Lung (tissue), 12 donors: ENCODE measurements around the gene CCDC9B. TPM values are rescaled to one million over a fixed set of nuclear protein-coding genes. Genes with fewer than 3 reads are reported as not detected.

Experiments used
- ATAC-seq: fragments of 200-7000 bp; cut with Tn5 transposase; one replicate; pipeline ENCODE4 v1.9.1; 2020; ENCODE audit warnings: moderate number of reproducible peaks; ENCODE audit not compliant: insufficient read depth, low FRiP score
- DNase-seq, 3 donors: peaks; one replicate each; pipeline ENCODE4 v3.0.0-alpha.2; 2013 to 2017
- H3K27ac ChIP-seq, 2 donors: one replicate each; pipeline ENCODE4 v1.5.1; 2013; ENCODE audit warnings: mild to moderate bottlenecking in 2 of 2, moderate library complexity in 2 of 2, control low read depth in 1 of 2, inconsistent platforms in 1 of 2, low read depth in 1 of 2, low read length in 1 of 2
- H3K27me3 ChIP-seq, 3 donors: one replicate each; pipeline ENCODE4 v1.5.1; 2013; ENCODE audit warnings: low read length in 2 of 3; ENCODE audit not compliant: control insufficient read depth in 3 of 3, insufficient read depth in 3 of 3
- H3K36me3 ChIP-seq, 4 donors: one replicate each; pipeline ENCODE4 v1.5.1; 2013; ENCODE audit warnings: low read length in 4 of 4, mild to moderate bottlenecking in 1 of 4, moderate library complexity in 1 of 4; ENCODE audit not compliant: control insufficient read depth in 4 of 4, insufficient read depth in 4 of 4
- H3K4me1 ChIP-seq, 5 donors: one replicate each; pipeline ENCODE4 v1.5.1; 2013; ENCODE audit warnings: low read length in 5 of 5, mild to moderate bottlenecking in 2 of 5, moderate library complexity in 1 of 5; ENCODE audit not compliant: control insufficient read depth in 5 of 5, insufficient read depth in 5 of 5
- H3K4me3 ChIP-seq: one replicate; pipeline ENCODE4 v1.5.1; 2013; ENCODE audit warnings: mild to moderate bottlenecking, control low read depth, moderate library complexity
- H3K9ac ChIP-seq, 2 donors: one replicate each; pipeline ENCODE4 v1.5.1; 2013; ENCODE audit warnings: low read length in 2 of 2, control low read depth in 1 of 2; ENCODE audit not compliant: insufficient read depth in 1 of 2
- H3K9me3 ChIP-seq, 4 donors: one replicate each; pipeline ENCODE4 v1.5.1; 2013; ENCODE audit warnings: low read length in 3 of 4, mild to moderate bottlenecking in 1 of 4, moderate library complexity in 1 of 4; ENCODE audit not compliant: control insufficient read depth in 4 of 4, insufficient read depth in 3 of 4
- CTCF ChIP-seq: IDR thresholded peaks from 2 replicates; pipeline ENCODE4 v1.5.1; 2012; ENCODE audit warnings: mild to moderate bottlenecking; ENCODE audit errors: control extremely low read depth, extremely low read depth
- WGBS, 2 donors: extraction: QIAGEN DNeasy Blood & Tissue Kit; methylation state at CpG; one replicate each; pipeline ENCODE4 v1.1.7; 2013; 5-methylcytosine and 5-hydroxymethylcytosine counted together
- polyA plus RNA-seq, 2 donors: library from polyadenylated mRNA; stranded (reverse); fragments of 200-250 nt; gene quantifications; one replicate each; pipeline ENCODE4 v1.2.1, GENCODE V29; 2013
- total RNA-seq, 2 donors: library from RNA; depleted of rRNA in 1 of 2; stranded (reverse); fragments of >200 nt in 1 of 2; gene quantifications; one replicate each; pipeline ENCODE4 v1.2.1, GENCODE V29; 2014 to 2021
- donor health status: control.
- donor health status: control.
- donor health status: Bipolar disorder and iron deficiency.
- donor health status: healthy.
- donor health status: DM: yes; HTN: yes; CAD: no.

The CCDC9B gene
- total and polyA plus RNA-seq, 4 donors: 4.4 to 42.1 (median 14.9) TPM

GRCh38 chr15:40287968-40288367, 52.8 kb downstream of the CCDC9B start:
- Histone ChIP-seq H3K36me3 (peaks cover 0 to 5% (median 1%) of the 10 kb centered on the region in 4 donors), H3K9me3 (peaks cover 0 to 2% (median 0%) of the 10 kb centered on the region in 4 donors), H3K9ac (no peak overlapping the region), H3K27me3 (peaks cover 0 to 24% (median 15%) of the 10 kb centered on the region in 3 donors), H3K4me1 (peaks cover 0 to 29% (median 11%) of the 10 kb centered on the region in 5 donors), H3K27ac (no peak overlapping the region), H3K4me3 (no peak overlapping the region)
- WGBS, 2 donors: 78 to 96% methylated on average over 4 of the region's 4 CpGs
- TF ChIP-seq CTCF: no peak
- DNase-seq (no peak), ATAC-seq (no peak)

- TF ChIP-seq CTCF: no peak
- Histone ChIP-seq H3K27me3 (peaks cover 0 to 24% (median 15%) of the 10 kb centered on the region in 3 donors), H3K9ac (no peak overlapping the region), H3K4me1 (peaks cover 0 to 33% (median 11%) of the 10 kb centered on the region in 5 donors), H3K36me3 (peaks cover 0 to 5% (median 1%) of the 10 kb centered on the region in 4 donors), H3K27ac (no peak overlapping the region), H3K9me3 (peaks cover 0 to 2% (median 0%) of the 10 kb centered on the region in 4 donors), H3K4me3 (no peak overlapping the region)
- ATAC-seq (no peak), DNase-seq (no peak)
- 89% methylated on average over 3 of the region's 3 CpGs for WGBS, 2 donors
Observed at GRCh38 chr15:40287505-40287904, 53.2 kb downstream of the CCDC9B start.

GRCh38 chr15:40286794-40287193, 53.9 kb downstream of the CCDC9B start:
- Histone ChIP-seq H3K27me3 (peaks cover 0 to 20% (median 12%) of the 10 kb centered on the region in 3 donors), H3K4me3 (no peak overlapping the region), H3K27ac (no peak overlapping the region), H3K9me3 (no peaks in the 10 kb centered on the region), H3K9ac (no peak overlapping the region), H3K36me3 (peaks cover 0 to 5% (median 1%) of the 10 kb centered on the region in 4 donors), H3K4me1 (peaks cover 0 to 40% (median 14%) of the 10 kb centered on the region in 5 donors)
- no peak for TF ChIP-seq CTCF
- DNase-seq: no peak
- ATAC-seq: no peak
- 80 to 81% methylated on average over 7 of the region's 7 CpGs for WGBS, 2 donors

GRCh38 chr15:40286061-40286532, 54.6 kb downstream of the CCDC9B start:
- H3K4me1 ChIP-seq: peaks cover 0 to 44% (median 14%) of the 10 kb centered on the region in 5 donors
- no peak overlapping the region for H3K9ac ChIP-seq
- DNase-seq: no peak
- H3K27ac ChIP-seq: no peak overlapping the region
- no peak for ATAC-seq
- H3K36me3 ChIP-seq: peaks cover 0 to 5% (median 1%) of the 10 kb centered on the region in 4 donors
- TF ChIP-seq CTCF: no peak
- WGBS, 2 donors: 81 to 82% methylated on average over 7 of the region's 7 CpGs
- peaks cover 3 to 26% (median 14%) of the 10 kb centered on the region in 3 donors for H3K27me3 ChIP-seq
- H3K9me3 ChIP-seq: no peaks in the 10 kb centered on the region
- H3K4me3 ChIP-seq: no peak overlapping the region
